Spleen (tissue), 7 donors: ENCODE data around the gene SYNDIG1.

Experiments
- CTCF ChIP-seq, 11 experiments: fragments of 200-600 bp in 7 of 11; fragments of 450-650 bp in 4 of 11; sonication (generic) in 4 of 11; IDR thresholded peaks in 8 of 11; conservative IDR thresholded peaks in 3 of 11; 1 replicate in 7 of 11; 2 replicates in 4 of 11; pipeline versions ENCODE4 v1.4.0 to v1.8.0; 2016 to 2021; ENCODE audit warnings: antibody characterized with exemption in 11 of 11, inconsistent platforms in 4 of 11, mild to moderate bottlenecking in 1 of 11
- POLR2A ChIP-seq, 3 donors: fragments of 450-650 bp; IDR thresholded peaks; one replicate each; pipeline ENCODE4 v1.5.1; 2017; ENCODE audit warnings: antibody characterized with exemption in 3 of 3, mild to moderate bottlenecking in 1 of 3
- POLR2AphosphoS5 ChIP-seq, 3 donors: sonication (generic); formaldehyde crosslinking; IDR thresholded peaks; one replicate each; pipeline ENCODE4 v1.5.1; 2017; ENCODE audit warnings: antibody characterized with exemption in 3 of 3
- donor health status: DM: no; HTN: no; CAD: no; lungs with moderate emphysema.
- donor health status: DM: no; HTN: no; CAD: no.
- donor health status: DM: no; HTN: no; CAD: no.

GRCh38 chr20:24665196-24665595 lies 195.8 kb downstream of the SYNDIG1 start:
- TF ChIP-seq CTCF (IDR thresholded peaks at IDR 0.05 in 8 of 11, conservative IDR thresholded peaks at IDR 0.05 in 3 of 11): no peak
- TF ChIP-seq POLR2A (IDR thresholded peaks at IDR 0.05): no peak
- no peak for TF ChIP-seq POLR2AphosphoS5 (IDR thresholded peaks at IDR 0.05)
